Tibial nerve (tissue), 4 donors: ENCODE data around the gene WDR18. TPM values are rescaled to one million over a fixed set of nuclear protein-coding genes. Genes with fewer than 3 reads are reported as not detected.
A peak's percentile ranks its signal among the peaks of the same experiment; 100 is the strongest.

ENCODE experiments used
- DNase-seq, 2 donors: peaks; one replicate each; pipeline ENCODE4 v3.0.0-alpha.2; 2019; ENCODE audit warnings: low spot score in 2 of 2
- H3K27ac ChIP-seq, 4 donors: fragments of 200-600 bp; sonication (generic) in 3 of 4; one replicate each; pipeline ENCODE4 v1.5.1; 2017 to 2019; ENCODE audit warnings: mild to moderate bottlenecking in 1 of 4
- H3K27me3 ChIP-seq, 2 donors: fragments of 200-600 bp; sonication (generic) in 1 of 2; one replicate each; pipeline versions ENCODE4 v1.5.1 to v1.6.0; 2017 to 2019
- H3K36me3 ChIP-seq, 3 donors: fragments of 200-600 bp; sonication (generic); one replicate each; pipeline ENCODE4 v1.5.1; 2018 to 2019
- H3K4me1 ChIP-seq, 4 donors: fragments of 200-600 bp; sonication (generic) in 3 of 4; one replicate each; pipeline ENCODE4 v1.5.1; 2017 to 2019
- H3K4me3 ChIP-seq, 4 donors: fragments of 200-600 bp; sonication (generic) in 3 of 4; one replicate each; pipeline ENCODE4 v1.5.1; 2017 to 2019; ENCODE audit warnings: mild to moderate bottlenecking in 1 of 4, moderate library complexity in 1 of 4
- H3K9me3 ChIP-seq, 4 donors: fragments of 200-600 bp; sonication (generic) in 3 of 4; one replicate each; pipeline ENCODE4 v1.5.1; 2017 to 2019
- EP300 ChIP-seq, 2 donors: sonication (generic); formaldehyde crosslinking; IDR thresholded peaks; one replicate each; pipeline ENCODE4 v1.6.1; 2017; ENCODE audit warnings: antibody characterized with exemption in 2 of 2, mild to moderate bottlenecking in 1 of 2
- POLR2A ChIP-seq, 2 donors: fragments of 450-650 bp; IDR thresholded peaks; one replicate each; pipeline ENCODE4 v1.6.1; 2017; ENCODE audit warnings: antibody characterized with exemption in 2 of 2, mild to moderate bottlenecking in 2 of 2, moderate library complexity in 2 of 2
- WGBS, 2 donors: methylation state at CpG; one replicate each; pipeline ENCODE4 v1.1.5; 2018; 5-methylcytosine and 5-hydroxymethylcytosine counted together
- total RNA-seq, 4 donors: library from RNA; depleted of rRNA; stranded (reverse); fragments of >200 nt; gene quantifications; one replicate each; pipeline ENCODE4 v1.1.0, GENCODE V29; 2016
- TF ChIP-seq, protein P1 (sequence below), 5 experiments: fragments of 200-600 bp in 3 of 5; fragments of 450-650 bp in 2 of 5; sonication (generic) in 3 of 5; IDR thresholded peaks; one replicate each; pipeline ENCODE4 v1.5.1; 2016 to 2019; ENCODE audit warnings: antibody characterized with exemption in 5 of 5, mild to moderate bottlenecking in 3 of 5, moderate library complexity in 2 of 5

WDR18 gene
- total RNA-seq, 4 donors from 2014 or later = 23.3 to 90.6 (median 52.8) TPM

DNA sequence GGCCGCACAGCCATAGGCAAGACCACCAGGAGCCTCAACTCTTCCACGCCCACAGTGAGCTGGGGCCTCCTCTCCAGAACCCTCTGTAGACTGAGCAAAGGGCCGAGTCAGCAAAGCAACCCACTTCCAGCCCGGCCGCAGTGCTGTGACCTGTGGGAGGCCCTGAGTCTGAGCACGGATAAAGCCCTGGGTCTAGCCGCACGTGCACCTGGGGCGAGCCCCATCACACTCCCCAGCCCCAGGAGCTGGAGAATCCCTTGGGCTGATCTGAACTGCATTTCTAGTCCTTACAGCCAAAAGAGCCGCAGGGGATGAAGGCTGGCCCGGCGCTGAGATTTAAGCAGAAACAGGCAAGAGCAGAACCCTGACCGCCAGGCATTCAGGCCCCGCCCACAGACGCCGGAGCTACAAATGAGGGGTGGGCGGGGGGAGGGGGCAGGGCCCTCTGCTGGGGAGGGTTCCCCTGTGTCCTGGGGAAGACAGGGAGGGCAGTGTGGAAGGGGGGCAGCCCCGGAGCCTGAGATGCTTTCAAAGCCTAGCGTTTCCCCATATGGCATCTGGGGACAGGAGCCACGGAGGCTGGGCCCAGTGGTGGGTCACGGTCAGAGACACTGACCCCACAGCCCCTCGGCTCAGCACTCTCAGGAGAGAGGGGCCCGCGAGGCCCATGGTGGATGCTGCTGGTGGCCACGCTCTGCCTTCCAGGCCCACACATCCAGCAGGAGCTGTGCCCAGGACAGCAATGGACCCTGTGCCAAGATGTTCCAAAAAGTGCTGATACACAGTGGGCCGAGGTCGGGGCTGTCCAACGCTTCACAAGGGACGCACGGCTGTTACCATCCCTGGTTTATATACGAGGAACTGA is 31.9 kb downstream of the WDR18 start:
- H3K36me3 ChIP-seq = peaks cover 0 to 37% (median 18%) of the 10 kb centered on the region in 3 donors
- peak overlapping the region in 3 of 4 donors; percentile 64 to 82 (median 79) for H3K27ac ChIP-seq
- TF ChIP-seq, protein P1, sequence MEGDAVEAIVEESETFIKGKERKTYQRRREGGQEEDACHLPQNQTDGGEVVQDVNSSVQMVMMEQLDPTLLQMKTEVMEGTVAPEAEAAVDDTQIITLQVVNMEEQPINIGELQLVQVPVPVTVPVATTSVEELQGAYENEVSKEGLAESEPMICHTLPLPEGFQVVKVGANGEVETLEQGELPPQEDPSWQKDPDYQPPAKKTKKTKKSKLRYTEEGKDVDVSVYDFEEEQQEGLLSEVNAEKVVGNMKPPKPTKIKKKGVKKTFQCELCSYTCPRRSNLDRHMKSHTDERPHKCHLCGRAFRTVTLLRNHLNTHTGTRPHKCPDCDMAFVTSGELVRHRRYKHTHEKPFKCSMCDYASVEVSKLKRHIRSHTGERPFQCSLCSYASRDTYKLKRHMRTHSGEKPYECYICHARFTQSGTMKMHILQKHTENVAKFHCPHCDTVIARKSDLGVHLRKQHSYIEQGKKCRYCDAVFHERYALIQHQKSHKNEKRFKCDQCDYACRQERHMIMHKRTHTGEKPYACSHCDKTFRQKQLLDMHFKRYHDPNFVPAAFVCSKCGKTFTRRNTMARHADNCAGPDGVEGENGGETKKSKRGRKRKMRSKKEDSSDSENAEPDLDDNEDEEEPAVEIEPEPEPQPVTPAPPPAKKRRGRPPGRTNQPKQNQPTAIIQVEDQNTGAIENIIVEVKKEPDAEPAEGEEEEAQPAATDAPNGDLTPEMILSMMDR (IDR thresholded peaks at IDR 0.05) = no peak
- no peak for TF ChIP-seq POLR2A (IDR thresholded peaks at IDR 0.05)
- no peak for TF ChIP-seq EP300 (IDR thresholded peaks at IDR 0.05)
- no peaks in the 10 kb centered on the region for H3K27me3 ChIP-seq
- WGBS, 2 donors = 20 to 25% methylated on average over 9 to 25 of the region's 31 CpGs
- H3K4me3 ChIP-seq = no peak overlapping the region
- H3K4me1 ChIP-seq = peaks cover 0 to 70% (median 53%) of the 10 kb centered on the region in 4 donors
- no peaks in the 10 kb centered on the region for H3K9me3 ChIP-seq
- no peak for DNase-seq

DNA sequence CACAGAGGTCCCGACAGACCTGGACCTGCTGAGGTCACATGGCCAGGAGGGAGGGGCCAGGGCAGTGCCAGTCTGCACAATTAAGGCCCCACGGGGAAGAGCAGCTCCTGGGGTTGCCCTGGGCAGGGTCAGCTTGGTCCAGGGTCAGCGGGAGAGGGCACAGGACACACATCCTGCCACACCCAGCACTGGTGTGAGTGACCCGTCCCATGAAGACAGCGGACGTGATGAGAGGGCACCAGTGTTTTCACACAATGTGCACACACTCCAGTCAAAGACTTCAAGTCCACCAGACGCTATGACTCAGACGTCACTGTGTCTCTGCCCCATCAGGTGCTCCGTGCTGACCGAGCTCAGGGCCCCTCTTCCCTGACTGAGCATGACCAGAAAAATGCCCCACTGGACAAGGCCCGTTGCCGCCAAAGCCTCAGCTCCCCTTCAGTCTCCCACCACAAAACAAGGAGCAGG is 32.5 kb downstream of the WDR18 start:
- 19 to 33% methylated on average over 5 to 12 of the region's 12 CpGs for WGBS, 2 donors
- H3K36me3 ChIP-seq = peaks cover 0 to 31% (median 12%) of the 10 kb centered on the region in 3 donors
- H3K4me1 ChIP-seq = peaks cover 0 to 76% (median 56%) of the 10 kb centered on the region in 4 donors
- TF ChIP-seq EP300 (IDR thresholded peaks at IDR 0.05) (no peak), POLR2A (IDR thresholded peaks at IDR 0.05) (no peak)
- TF ChIP-seq, protein P1 (IDR thresholded peaks at IDR 0.05) = no peak
- H3K4me3 ChIP-seq = no peak overlapping the region
- no peak for DNase-seq
- no peaks in the 10 kb centered on the region for H3K27me3 ChIP-seq
- H3K9me3 ChIP-seq = no peaks in the 10 kb centered on the region
- H3K27ac ChIP-seq = peak overlapping the region in 3 of 4 donors; percentile 64 to 82 (median 79)

DNA sequence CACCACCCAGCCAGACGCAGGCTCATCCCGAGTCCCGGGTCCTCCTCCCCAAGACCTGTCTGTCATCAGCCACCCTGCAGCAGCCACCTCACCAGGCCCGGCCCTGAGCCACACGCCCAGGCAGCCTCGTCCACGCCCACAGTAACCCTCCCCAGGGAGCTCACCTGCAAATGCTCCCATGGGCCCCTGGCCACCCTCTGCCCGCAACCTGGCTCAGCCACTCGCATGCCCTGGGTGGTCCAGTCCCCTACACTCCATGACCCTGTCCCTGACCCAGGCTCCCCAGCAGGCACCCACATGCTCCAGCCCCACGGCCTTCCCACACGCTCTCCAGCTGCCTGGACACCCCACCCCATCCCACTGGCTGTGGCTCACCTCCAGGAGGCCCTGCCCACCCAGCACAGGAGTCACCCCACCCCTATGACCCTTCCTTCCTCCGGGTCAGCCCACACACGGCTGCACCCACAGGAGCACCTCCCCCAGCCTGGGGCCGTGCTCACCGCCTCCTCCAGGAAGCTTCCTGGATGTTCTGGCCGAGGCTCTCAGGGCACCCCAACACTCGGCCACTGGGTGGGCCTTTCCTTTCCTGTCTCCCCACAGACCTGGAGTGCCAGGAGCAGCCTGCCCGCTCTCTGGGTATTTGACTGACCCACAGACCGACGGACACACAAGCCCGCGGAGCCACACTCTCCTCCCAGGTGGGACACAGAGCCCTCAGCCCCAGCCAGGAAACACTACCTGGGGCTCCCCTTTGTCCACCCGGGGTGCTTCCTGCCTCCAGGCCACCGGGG is 33.2 kb downstream of the WDR18 start:
- no peak for DNase-seq
- Histone ChIP-seq H3K36me3 (peaks cover 0 to 25% (median 7%) of the 10 kb centered on the region in 3 donors), H3K4me1 (peaks cover 0 to 83% (median 61%) of the 10 kb centered on the region in 4 donors), H3K27me3 (no peaks in the 10 kb centered on the region), H3K9me3 (no peaks in the 10 kb centered on the region), H3K27ac (peak overlapping the region in 3 of 4 donors; percentile 64 to 82 (median 79)), H3K4me3 (peak overlapping the region in 1 of 4 donors; percentile 19)
- TF ChIP-seq POLR2A (IDR thresholded peaks at IDR 0.05) (no peak), EP300 (IDR thresholded peaks at IDR 0.05) (no peak)
- TF ChIP-seq, protein P1 (IDR thresholded peaks at IDR 0.05) = no peak
- WGBS, 2 donors = 49 to 59% methylated on average over 17 to 24 of the region's 24 CpGs

DNA sequence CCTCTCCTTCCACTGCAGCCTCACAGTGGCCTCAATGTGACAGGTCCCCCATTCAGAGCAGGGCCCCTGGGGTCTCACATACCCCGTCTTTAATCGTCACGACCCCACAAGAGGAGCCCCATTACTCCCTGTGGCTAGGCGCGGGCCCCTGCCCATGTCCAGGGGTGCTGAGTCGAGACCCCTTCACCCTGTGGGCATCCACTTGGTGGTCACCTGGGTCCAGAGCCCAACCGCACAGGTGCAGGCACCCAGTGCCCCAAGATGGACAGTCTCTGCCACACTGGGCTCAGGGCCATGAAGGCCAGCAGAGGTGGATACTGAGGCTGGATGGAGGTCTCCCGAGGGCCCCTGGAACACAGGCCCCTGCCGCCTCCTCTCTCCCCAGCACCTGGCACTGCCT is 33.8 kb downstream of the WDR18 start:
- TF ChIP-seq, protein P1 (IDR thresholded peaks at IDR 0.05) = no peak
- TF ChIP-seq EP300 (IDR thresholded peaks at IDR 0.05) = no peak
- no peak for TF ChIP-seq POLR2A (IDR thresholded peaks at IDR 0.05)
- H3K27ac ChIP-seq = peak overlapping the region in 3 of 4 donors; percentile 64 to 82 (median 79)
- no peaks in the 10 kb centered on the region for H3K9me3 ChIP-seq
- peaks cover 0 to 19% (median 6%) of the 10 kb centered on the region in 3 donors for H3K36me3 ChIP-seq
- peaks cover 0 to 89% (median 61%) of the 10 kb centered on the region in 4 donors for H3K4me1 ChIP-seq
- no peak for DNase-seq
- WGBS, 2 donors = 74 to 94% methylated on average over 6 to 7 of the region's 9 CpGs
- H3K27me3 ChIP-seq = no peaks in the 10 kb centered on the region
- no peak overlapping the region for H3K4me3 ChIP-seq
